AG20443 (cell line): Measurements from ENCODE around the gene ATL2.
"Not testable (repeated sequence)": the region's sequence is repeated elsewhere in the genome, so short reads cannot be mapped to it uniquely, and the experiment has no call there.

Experiments used
- DNase-seq: peaks from one replicate; pipeline ENCODE4 v3.0.0; 2012; ENCODE audit warnings: low spot score, mixed read lengths

Gene ATL2

DNA sequence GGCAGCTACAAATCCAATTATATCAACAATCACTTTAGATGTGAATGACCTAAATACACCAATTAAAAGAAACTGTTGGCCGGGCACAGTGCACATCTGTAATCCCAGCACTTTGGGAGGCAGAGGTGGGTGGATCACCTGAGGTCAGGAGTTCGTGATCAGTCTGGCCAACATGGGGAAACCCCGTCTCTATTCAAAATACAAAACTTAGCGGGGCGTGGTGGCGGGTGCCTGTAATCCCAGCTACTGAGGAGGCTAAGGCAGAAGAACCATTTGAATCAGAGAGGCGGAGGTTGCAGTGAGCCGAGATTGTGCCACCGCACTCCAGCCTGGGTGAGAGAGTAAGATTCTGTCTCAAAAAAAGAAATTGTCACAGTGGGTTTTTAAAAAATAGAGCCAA is 49.5 kb downstream of the ATL2 start:
- DNase-seq = no peak

DNA sequence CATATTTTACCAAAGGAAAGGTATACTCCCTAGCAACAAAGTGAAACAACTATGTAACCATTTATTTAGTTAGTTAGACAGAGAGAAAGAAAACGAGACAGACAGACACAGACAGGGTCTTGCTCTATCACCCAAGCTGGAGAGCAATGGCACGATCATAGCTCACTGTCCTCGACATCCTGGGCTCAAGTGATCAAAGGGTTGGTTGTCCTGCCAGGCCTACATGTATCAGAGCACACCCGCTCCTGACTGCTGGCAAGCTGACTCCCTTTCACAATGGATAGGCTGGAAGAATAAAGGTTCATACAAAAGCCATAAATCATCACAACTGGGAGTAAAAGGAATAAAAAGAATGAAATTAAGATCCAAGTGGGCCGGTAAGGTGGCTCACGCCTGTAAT is 53.5 kb downstream of the ATL2 start:
- DNase-seq = no peak

DNA sequence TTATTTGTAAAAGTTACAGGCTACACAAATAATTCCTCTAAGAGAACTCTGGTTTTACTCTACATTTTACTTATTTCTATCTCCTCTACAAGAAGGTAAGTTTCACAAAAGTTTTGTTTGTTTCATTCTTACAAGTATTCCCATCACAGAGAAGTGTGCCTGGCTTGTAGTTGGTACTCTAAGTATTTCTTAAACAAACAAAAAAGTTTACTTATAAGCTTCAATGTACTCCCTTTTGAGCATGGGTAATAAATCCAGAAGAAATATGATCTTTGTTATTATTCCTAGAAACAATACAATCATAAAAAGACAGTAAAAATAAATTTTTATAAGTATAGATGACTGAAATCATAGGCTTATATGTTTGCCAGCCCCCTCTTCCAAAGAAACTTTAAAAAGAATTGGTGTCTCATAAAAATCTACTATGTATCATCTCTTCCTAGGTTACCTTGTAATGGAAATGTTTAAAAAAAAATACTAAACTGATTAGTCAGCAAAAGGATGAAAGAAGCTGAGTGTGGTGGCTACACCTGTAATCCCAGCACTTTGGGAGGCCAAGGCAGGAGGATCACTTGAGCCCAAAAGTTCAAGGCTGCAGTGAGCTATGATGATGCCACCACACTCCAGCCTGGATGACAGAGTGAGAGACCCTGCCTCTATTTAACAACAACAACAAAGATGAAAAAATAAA is 54.7 kb downstream of the ATL2 start:
- DNase-seq = no peak

DNA sequence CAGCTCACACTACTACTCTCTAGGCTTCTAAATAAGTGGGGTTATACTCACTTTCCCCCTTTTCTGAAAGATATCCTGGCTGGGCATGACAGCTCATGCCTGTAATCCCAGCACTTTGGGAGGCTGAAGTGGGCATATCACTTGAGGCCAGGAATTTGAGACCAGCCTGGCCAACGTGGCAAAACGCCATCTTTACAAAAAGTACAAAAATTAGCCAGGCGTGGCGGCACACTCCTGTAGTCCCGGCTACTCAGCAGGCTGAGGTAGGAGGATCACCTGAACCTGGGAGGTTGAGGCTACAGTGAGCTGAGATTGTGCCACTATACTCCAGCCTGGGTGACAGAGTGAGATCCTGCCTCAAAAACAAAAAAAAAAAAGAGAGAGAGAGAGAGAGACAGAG is 57.8 kb downstream of the ATL2 start:
- not testable (repeated sequence) for DNase-seq

DNA sequence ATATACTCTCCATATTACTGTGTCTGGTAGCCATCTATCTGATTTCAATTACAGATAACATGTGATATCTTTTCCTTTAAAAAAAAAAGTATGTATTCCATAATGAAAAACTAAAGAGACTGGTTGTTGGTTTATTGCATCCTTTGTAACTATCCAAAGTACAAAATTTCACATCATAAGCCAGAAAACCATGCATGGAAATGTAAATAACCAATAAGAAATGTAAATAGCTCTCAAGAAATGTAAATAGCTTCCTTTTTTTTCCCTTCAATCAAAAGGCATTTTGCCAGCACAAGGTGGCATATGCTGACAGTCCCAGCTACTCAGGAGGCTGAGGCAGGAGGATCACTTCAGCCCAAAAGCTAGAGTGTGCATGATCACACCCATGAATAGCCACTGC is 59.3 kb downstream of the ATL2 start:
- no peak for DNase-seq

DNA sequence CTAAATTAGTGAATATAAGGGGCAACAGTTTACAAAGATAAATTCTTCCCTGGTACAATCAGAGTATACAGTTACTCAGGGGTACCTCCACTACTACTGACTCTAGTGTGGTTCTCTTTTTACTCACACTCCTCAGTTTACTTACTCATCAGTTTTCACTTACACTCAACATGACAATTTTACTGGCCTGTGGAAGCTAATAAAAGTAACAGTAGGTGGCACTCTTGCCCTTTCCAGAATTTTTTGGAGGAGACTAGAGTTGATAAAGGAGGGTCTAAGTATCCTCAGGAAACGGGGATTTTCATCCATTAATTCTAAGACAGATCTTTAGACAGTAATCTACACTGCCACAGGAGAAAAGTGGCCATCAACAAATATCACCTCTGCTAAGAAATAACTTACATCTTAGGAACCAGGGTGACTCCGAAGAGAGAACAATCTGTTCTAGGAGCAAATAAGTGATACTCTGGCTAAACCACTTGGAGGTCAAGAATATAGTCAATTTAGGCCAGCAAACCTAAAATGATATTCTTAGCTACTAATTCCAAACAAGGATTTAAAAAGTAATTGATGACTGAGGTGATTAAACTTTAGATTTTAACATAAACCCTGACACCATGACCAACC is 61.3 kb downstream of the ATL2 start:
- peak; percentile 46 for DNase-seq

DNA sequence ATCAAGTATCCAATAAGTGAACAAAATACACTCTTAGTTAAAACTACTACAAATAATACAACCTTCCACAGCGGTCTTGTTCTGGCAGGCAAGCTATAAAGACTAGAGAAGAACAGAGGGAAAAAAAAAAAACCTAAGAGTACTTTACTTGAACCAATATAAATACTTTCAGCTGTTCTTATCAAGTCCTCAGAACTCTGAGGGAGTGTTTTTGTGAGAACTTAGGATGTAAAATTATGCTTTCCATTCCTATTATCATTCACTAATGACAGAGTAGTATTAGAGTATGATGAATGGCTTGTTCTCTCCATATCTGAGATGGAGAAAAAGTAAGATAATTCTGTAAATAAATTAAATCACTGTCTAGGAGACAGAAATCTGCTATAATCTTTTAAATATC is 68.3 kb downstream of the ATL2 start:
- DNase-seq = no peak

DNA sequence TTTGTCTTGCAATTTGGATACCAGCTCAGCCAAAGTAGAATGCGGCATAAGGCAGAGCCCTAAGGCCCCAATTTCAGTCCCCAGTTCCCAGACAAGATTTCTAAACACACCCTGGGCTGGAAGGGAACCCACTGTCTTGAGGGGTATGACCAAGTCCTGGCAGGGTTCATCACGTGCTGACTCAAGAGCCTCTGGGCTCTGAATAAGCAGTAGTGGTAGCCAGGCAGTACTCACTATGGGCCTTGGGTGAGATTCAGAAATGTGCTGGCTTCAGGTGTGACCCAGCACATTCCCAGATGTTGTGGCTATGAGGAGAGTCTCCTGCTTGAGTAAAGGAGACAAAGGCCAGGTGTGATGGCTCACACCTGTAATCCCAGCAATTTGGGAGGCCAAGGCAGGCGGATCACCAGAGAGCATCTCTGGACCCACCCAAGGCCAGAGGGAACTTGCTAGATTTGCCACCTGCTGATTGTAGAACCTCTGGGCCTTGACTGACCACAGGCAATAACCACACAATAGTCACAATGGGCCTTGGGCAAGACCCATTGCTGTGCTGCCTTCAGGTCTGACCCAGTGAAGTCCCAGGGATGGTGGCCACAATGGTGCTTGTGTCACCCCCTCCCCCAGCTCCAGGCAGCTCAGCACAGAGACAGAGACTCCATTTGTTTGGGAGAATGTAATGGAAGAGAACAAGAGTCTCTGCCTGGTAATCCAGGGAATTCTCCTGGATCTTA is 74.9 kb downstream of the ATL2 start:
- no peak for DNase-seq

DNA sequence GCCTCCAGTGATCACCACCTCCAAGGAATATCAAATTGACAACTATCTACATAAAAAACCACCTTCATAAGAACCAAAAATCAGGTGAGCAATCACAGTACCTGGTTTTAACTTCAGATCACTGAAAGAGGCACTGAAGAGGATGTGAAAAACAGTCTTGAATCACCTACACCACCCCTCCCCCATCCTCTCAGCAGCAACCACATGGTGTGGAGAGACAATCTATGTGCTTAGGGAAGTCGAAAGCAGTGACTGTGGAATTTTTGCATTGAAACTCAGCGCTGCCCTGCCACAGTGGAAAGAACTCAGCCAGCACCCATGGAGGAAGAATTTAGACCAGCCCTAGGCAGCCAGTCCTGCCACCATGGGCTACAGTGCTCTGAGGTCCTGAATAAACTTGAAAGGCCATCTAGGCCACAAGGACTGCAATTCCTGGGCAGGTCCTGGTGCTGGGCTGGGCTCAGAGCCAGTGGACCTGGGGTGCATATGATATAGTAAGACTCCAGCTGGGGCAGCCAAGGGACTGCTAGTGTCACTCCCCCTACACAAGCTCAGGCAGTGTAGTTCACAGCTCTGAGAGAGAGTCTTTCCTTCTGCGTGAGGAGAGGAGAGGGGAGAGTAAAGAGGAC is 75.6 kb downstream of the ATL2 start:
- no peak for DNase-seq

DNA sequence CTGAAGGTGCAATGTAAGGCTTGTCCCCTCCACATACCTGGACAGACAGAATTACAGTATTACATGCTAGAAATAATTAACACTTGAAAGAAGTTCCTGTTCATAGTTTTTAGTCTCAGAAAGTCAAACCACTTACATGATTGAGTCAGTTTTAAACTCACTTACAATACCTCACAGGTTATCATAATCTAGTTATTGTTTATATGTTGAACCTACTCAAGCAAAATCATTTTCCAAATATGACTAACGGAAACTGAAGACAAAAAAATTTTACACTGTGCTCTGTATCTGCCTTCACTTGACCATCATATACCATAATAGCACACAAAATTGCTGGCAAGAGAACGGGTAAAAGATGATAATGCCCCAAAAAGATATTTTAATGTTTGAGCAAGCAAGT is 78.5 kb downstream of the ATL2 start:
- no peak for DNase-seq

DNA sequence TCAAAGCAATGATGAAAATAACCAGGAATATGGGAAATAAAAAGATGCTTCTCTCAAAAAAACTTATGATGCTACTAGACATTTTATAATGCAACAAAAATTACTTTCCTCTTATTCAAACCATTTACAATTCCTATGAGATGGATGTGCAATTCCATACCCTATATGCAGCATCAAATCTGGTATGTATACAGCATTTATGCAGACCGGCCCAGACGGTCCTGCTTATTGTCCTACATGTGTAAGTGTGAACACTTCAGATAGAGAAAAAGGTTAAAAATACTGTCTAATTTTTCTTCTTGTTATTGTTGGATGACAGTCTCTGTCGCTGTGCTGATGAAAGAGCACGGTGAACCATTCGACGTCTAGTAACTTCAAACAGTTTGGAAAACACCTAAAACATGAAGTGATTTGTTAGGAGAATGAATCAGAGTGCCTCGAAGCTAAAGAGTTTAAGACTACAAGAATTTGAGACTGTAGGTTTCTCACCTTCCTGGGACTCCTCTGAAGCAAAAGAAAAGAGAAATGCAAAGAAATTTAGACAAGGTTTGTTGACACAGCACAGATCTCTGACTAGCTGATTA is 80.8 kb downstream of the ATL2 start:
- no peak for DNase-seq

DNA sequence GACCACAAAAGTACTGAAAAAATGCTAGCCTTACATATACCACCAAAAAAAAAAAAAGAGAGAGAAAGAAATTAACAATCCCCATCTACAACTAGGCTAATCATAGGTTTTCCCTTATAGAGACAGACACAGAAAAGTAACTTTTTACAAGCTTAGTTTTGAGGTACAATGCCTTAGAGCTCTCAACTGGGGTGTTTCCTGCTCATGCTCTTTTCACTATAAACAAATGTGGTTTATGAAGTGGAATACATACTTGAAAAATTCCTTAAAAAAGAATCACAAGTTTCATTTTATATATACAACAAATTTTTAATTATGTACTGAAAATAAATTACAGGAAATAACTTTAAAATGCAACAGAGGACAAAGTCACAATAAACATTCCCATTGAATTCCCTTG is 82.5 kb downstream of the ATL2 start:
- DNase-seq = no peak

DNA sequence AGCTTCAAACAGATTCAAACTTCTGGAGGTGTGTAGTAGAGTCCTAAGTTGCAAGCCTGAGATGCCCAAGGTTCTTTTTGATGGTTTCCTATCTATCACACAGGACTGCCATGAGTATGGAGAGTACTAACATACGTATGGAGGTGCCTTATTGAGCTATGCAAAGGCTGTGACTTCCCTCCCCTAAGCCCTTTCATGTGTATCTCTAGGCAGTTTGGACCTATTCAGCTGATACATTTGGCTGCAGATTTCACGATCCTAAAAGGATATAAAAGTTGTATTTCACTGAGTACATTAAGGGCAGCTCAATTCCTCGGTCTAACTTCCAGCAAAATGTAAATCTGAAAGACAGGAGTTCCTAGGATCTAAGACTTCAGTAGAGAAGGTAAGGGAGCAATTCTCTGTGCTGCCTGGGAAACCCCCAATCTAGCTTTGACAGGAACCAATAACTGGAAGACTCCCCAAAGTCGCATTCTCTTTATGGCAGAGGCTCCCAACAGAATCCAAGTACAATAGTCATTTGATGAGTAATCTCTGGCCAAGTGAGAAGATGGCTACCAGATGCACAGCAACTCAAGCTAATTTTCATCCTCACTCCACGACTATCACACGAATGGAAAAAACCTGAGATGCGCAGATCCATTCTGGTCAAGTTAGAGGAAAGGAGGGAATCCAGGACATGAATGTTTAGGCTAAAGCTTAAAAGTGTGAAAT is 83.8 kb downstream of the ATL2 start:
- DNase-seq = peak; percentile 48

DNA sequence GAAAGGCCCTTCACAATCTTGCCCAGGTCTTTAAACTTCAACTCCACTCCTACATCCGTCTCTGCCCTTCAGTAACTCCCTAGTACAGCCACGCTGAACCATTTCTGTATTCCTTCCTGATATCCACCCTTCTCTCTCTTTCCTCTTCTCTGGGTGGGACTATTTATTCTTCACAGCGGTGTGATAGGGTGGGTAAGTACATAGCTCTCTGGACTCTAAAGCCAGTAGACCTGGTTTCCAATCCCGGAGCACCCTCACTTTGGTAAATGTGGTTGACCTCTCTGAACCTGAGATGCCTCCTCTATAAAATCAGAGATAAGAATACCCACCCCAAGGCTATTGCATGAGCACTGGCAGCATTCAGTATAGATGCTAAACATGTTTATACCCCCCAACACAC is 86.7 kb downstream of the ATL2 start:
- no peak for DNase-seq

DNA sequence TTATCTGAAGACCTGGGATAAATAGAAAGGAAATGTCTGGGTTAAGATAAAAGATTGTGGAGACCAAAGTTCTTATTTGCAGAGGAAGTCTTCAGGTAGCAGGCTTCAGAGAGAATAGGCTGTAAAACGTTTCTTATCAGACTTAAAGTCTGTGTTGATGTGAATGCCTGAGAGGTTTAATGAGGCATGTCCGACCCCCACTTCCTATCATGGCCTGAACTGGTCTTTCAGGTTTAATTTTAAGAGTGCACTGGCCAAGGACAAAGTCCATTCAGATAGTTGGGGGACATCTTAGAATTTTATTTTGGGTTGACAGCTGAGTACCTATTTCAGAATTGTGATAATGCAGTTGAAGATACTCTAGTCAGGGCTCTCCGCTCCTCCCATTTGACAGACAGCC is 92.1 kb downstream of the ATL2 start:
- no peak for DNase-seq

DNA sequence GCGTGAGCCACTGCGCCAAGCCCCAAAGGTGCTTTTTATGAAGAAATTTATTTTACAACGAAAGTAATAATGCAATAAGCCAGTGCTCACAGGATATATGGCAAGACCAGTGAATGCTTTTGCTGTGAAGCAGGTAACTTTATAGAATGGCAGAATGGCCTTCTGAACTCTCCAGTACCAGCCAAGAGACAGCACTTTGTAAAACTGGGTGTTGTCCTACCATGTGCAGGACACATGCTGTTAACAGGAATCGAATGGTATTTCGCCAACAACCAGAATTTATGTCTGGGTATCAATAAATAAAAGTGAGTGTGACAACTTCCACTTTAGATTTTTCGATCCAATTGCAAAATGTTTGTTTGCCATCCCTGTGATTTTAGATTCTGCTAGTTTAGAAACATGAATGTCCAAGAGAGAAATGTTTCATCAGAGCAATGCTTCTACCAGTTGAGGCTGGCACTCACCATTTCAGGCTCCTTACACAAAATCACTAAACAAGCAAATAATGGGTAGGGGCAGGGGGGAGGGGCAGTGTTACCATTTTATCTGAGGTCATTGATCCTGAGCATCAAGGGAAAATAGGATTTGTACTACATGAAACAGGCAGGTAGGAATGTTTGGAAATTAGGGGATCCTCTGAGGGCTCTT is 95.9 kb downstream of the ATL2 start:
- no peak for DNase-seq

DNA sequence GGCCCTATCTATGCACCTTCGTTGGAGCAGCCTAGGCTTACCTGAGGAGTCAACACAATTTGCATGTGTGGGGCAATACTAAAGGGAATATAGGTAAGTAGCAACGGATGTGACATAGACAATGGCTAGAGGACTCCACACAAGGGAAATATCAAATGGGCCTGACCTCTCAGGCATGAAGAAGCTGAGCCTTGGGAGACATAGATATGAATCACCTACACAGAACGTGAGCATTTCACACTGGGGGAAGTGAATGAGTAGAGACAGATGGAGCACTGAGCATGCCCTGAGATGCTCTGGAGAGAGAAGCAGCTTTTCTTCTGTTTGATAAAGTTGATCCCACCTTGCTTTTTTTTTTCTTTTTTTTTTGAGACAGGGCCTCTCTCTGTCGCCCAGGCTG is 97.9 kb downstream of the ATL2 start:
- DNase-seq = no peak

DNA sequence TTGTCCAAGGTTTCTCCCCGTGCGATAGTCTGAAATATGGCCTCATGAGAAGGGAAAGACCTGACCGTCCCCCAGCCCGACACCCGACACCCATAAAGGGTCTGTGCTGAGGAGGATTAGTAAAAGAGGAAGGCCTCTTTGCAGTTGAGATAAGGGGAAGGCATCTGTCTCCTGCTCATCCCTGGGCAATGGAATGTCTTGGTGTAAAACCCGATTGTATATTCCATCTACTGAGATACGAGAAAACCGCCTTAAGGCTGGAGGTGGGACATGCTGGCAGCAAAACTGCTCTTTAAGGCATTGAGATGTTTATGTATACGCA is 99.0 kb downstream of the ATL2 start:
- DNase-seq = not testable (repeated sequence)

DNA sequence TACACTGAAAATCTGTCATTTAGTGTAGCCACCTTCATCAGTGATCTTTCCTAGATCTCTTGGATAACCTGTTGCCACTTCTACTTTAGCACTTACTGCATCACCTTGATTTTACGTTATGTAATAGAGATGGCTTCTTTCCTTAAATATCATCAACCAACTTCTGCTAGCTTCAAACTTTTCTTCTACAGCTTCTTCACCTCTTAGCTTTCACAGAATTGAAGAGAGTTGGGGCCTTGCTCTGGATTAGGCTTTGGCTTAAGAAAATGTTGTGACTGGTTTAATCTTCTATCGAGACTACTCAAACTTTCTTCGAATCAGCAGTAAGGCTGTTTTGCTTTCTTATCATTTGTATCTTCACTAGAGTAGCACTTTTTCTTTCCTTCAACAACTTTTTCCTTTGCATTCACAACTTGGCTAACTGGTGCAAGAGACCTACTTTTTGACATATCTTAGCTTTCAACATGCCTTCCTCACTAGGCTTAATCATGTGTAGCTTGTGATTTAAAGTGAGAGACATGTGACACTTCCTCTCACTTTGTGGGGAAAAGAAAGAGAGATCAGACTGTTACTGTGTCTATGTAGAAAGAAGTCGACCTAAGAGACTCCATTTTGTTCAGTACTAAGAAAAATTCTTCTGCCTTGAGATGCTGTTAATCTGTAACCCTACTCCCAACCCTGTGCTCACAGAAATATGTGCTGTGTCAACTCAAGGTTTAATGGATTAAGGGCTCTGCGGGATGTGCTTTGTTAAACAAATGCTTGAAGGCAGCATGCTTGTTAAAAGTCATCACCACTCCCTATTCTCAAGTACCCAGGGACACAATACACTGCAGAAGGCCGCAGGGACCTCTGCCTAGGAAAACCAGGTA is 99.6 kb downstream of the ATL2 start:
- DNase-seq = no peak
